Cardiac muscle cell (in vitro differentiated cells and primary cell): ENCODE data around the gene BCL2L2. TPM values are rescaled to one million over a fixed set of nuclear protein-coding genes. Genes with fewer than 3 reads are reported as not detected.

ENCODE experiments used
- DNase-seq, 2 donors: peaks; one replicate each; pipeline versions ENCODE4 v3.0.0 to v3.0.0-alpha.2; 2010 to 2017; ENCODE audit warnings: low read depth in 1 of 2, low spot score in 1 of 2
- H3K27ac ChIP-seq: fragments of 200-600 bp; sonication (generic); 2 replicates; pipeline ENCODE4 v1.5.1; 2016
- H3K27me3 ChIP-seq: fragments of 200-600 bp; sonication (generic); 2 replicates; pipeline ENCODE4 v1.6.0; 2016; ENCODE audit warnings: control low read depth
- H3K36me3 ChIP-seq: fragments of 200-600 bp; sonication (generic); 2 replicates; pipeline ENCODE4 v1.5.1; 2016; ENCODE audit warnings: control low read depth
- H3K4me1 ChIP-seq: fragments of 200-600 bp; sonication (generic); 2 replicates; pipeline ENCODE4 v1.8.1; 2017; ENCODE audit warnings: low read depth, mild to moderate bottlenecking, mixed run types
- H3K4me3 ChIP-seq: fragments of 200-600 bp; sonication (generic); 2 replicates; pipeline ENCODE4 v1.5.1; 2016; ENCODE audit warnings: mild to moderate bottlenecking
- H3K9me3 ChIP-seq: fragments of 200-600 bp; sonication (generic); 2 replicates; pipeline ENCODE4 v1.5.1; 2017; ENCODE audit warnings: low read depth, mild to moderate bottlenecking, control low read depth
- CTCF ChIP-seq: IDR thresholded peaks from 2 replicates; pipeline ENCODE4 v1.5.1; 2012; ENCODE audit warnings: low read depth, mild to moderate bottlenecking, low read length
- polyA plus RNA-seq: library from polyadenylated mRNA; unstranded; fragments of >200 nt; fragmentation: Nextera tagmentation; extraction: Ambion mirVana; gene quantifications from 2 replicates; pipeline ENCODE4 v1.2.1, GENCODE V29; 2016
- total RNA-seq: library from RNA; depleted of rRNA; stranded (reverse); fragments of >200 nt; gene quantifications from 2 replicates; pipeline ENCODE4 v1.2.3, GENCODE V29; 2016

Gene BCL2L2
- total and polyA plus RNA-seq, 2 experiments from 2014 or later, result 5.8 to 28.6 TPM

- H3K27me3 ChIP-seq, result no peaks in the 10 kb centered on the region
- peaks cover 11% of the 10 kb centered on the region for H3K4me1 ChIP-seq
- no peak for TF ChIP-seq CTCF
- H3K4me3 ChIP-seq, result no peak overlapping the region
- no peaks in the 10 kb centered on the region for H3K9me3 ChIP-seq
- DNase-seq, result no peak
- H3K27ac ChIP-seq, result no peak overlapping the region
- no peaks in the 10 kb centered on the region for H3K36me3 ChIP-seq
Observed at GRCh38 chr14:23359722-23360447, 53.3 kb downstream of the BCL2L2 start.

DNA sequence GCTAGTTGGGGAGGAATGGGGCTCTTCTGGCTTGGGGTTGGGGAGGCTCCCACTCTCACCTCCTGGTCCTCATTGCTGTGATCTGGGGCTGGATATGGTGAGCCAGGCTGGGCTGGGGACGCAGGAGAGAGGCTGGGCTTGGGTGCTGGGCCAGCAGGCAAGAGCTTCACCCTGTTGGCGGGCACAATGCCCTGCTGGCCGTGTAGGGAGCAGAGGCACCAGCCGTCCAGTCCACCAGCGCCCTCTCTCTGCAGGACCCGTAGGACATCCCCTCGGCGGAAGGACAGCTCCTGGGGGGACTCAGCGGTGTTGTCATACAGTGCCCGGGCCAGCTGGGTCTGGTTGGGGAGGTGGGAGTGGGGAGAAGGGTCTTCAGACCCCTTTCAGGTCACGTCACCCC lies 53.9 kb downstream of the BCL2L2 start:
- no peaks in the 10 kb centered on the region for H3K9me3 ChIP-seq
- TF ChIP-seq CTCF, result no peak
- peaks cover 15% of the 10 kb centered on the region for H3K4me1 ChIP-seq
- H3K27ac ChIP-seq, result no peak overlapping the region
- no peaks in the 10 kb centered on the region for H3K36me3 ChIP-seq
- no peaks in the 10 kb centered on the region for H3K27me3 ChIP-seq
- no peak overlapping the region for H3K4me3 ChIP-seq
- DNase-seq, result no peak

DNA sequence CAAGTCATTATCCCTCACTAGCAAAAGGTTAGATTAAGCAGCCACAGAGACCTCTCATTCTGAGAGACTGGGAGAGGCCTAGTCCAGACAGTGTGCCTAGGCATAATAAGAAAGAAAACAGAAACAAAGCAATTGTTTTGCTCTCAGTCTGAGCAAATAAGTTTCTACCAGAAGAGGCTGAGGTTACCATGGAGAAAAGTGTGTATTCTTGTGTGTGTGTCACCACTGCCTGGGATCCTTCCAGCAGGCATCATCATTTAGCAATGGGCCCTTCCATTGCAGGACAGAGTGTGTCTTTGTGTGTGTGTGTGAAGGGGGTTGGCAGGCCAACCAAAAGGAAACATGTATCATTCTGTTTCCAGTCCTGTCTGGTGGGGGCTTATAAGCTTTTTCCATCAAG lies 54.7 kb downstream of the BCL2L2 start:
- peaks cover 21% of the 10 kb centered on the region for H3K4me1 ChIP-seq
- H3K4me3 ChIP-seq, result no peak overlapping the region
- H3K27me3 ChIP-seq, result no peaks in the 10 kb centered on the region
- no peaks in the 10 kb centered on the region for H3K36me3 ChIP-seq
- no peak overlapping the region for H3K27ac ChIP-seq
- no peaks in the 10 kb centered on the region for H3K9me3 ChIP-seq
- no peak for TF ChIP-seq CTCF
- DNase-seq, result peak in 1 of 2 donors; percentile 56

Other genes starting within 250 kb of the BCL2L2 start
- gene CDH24, start 249.3 kb upstream of the BCL2L2 start, total RNA-seq, result 8.6 and 8.9 TPM in 2 replicates
- 4.4 and 13.4 TPM in 2 replicates for gene CDH24, start 249.3 kb upstream of the BCL2L2 start, polyA plus RNA-seq
- 95.1 and 151 TPM in 2 replicates for gene ACIN1, start 211.7 kb upstream of the BCL2L2 start, total RNA-seq
- gene ACIN1, start 211.7 kb upstream of the BCL2L2 start, polyA plus RNA-seq, result 41.0 and 45.5 TPM in 2 replicates
- gene C14orf119, start 211.3 kb upstream of the BCL2L2 start, total RNA-seq, result 22.2 and 57.0 TPM in 2 replicates
- 105 and 120 TPM in 2 replicates for gene C14orf119, start 211.3 kb upstream of the BCL2L2 start, polyA plus RNA-seq
- 0.15 TPM in 1 of 2 replicates, not detected in the other for gene CIROP, start 201.8 kb upstream of the BCL2L2 start, total RNA-seq
- gene CIROP, start 201.8 kb upstream of the BCL2L2 start, polyA plus RNA-seq, result not detected in 2 replicates
- gene CEBPE, start 187.6 kb upstream of the BCL2L2 start, total RNA-seq, result not detected in 2 replicates
- not detected in 2 replicates for gene CEBPE, start 187.6 kb upstream of the BCL2L2 start, polyA plus RNA-seq
- 9.2 and 14.1 TPM in 2 replicates for gene SLC7A8, start 123.2 kb upstream of the BCL2L2 start, total RNA-seq
- 12.6 and 14.0 TPM in 2 replicates for gene SLC7A8, start 123.2 kb upstream of the BCL2L2 start, polyA plus RNA-seq
- gene RNF212B, start 68.9 kb upstream of the BCL2L2 start, total RNA-seq, result not detected in 2 replicates
- gene RNF212B, start 68.9 kb upstream of the BCL2L2 start, polyA plus RNA-seq, result 0.72 TPM in 1 of 2 replicates, not detected in the other
- 12.3 and 13.6 TPM in 2 replicates for gene HOMEZ, start 20.7 kb upstream of the BCL2L2 start, total RNA-seq
- 20.8 and 26.5 TPM in 2 replicates for gene HOMEZ, start 20.7 kb upstream of the BCL2L2 start, polyA plus RNA-seq
- gene PPP1R3E, start 4.0 kb upstream of the BCL2L2 start, total RNA-seq, result 15.5 and 16.9 TPM in 2 replicates
- gene PPP1R3E, start 4.0 kb upstream of the BCL2L2 start, polyA plus RNA-seq, result 14.2 and 17.9 TPM in 2 replicates
- 184 and 194 TPM in 2 replicates for gene PABPN1, start 14.6 kb downstream of the BCL2L2 start, total RNA-seq
- gene PABPN1, start 14.6 kb downstream of the BCL2L2 start, polyA plus RNA-seq, result 502 and 534 TPM in 2 replicates
- 66.6 and 74.0 TPM in 2 replicates for gene SLC22A17, start 46.1 kb downstream of the BCL2L2 start, total RNA-seq
- 43.8 and 55.1 TPM in 2 replicates for gene SLC22A17, start 46.1 kb downstream of the BCL2L2 start, polyA plus RNA-seq
- 20.5 and 36.6 TPM in 2 replicates for gene EFS, start 58.3 kb downstream of the BCL2L2 start, total RNA-seq
- 16.7 and 22.2 TPM in 2 replicates for gene EFS, start 58.3 kb downstream of the BCL2L2 start, polyA plus RNA-seq
- gene IL25, start 66.0 kb downstream of the BCL2L2 start, total RNA-seq, result not detected in 2 replicates
- gene IL25, start 66.0 kb downstream of the BCL2L2 start, polyA plus RNA-seq, result 3.2 and 7.9 TPM in 2 replicates
- 0.21 and 0.49 TPM in 2 replicates for gene CMTM5, start 70.2 kb downstream of the BCL2L2 start, total RNA-seq
- gene CMTM5, start 70.2 kb downstream of the BCL2L2 start, polyA plus RNA-seq, result 25.2 and 31.4 TPM in 2 replicates
- 4,520 and 8,484 TPM in 2 replicates for gene MYH6, start 101.4 kb downstream of the BCL2L2 start, total RNA-seq
- 2,795 and 4,145 TPM in 2 replicates for gene MYH6, start 101.4 kb downstream of the BCL2L2 start, polyA plus RNA-seq
- gene MYH7, start 128.8 kb downstream of the BCL2L2 start, total RNA-seq, result 82.8 and 134 TPM in 2 replicates
- gene MYH7, start 128.8 kb downstream of the BCL2L2 start, polyA plus RNA-seq, result 66.2 and 117 TPM in 2 replicates
- 35.6 and 43.3 TPM in 2 replicates for gene NGDN, start 162.9 kb downstream of the BCL2L2 start, total RNA-seq
- gene NGDN, start 162.9 kb downstream of the BCL2L2 start, polyA plus RNA-seq, result 66.9 and 80.3 TPM in 2 replicates
- gene ZFHX2, start 244.9 kb downstream of the BCL2L2 start, total RNA-seq, result 3.9 and 4.2 TPM in 2 replicates
- gene ZFHX2, start 244.9 kb downstream of the BCL2L2 start, polyA plus RNA-seq, result 5.6 TPM in 2 replicates
- 47.6 and 58.6 TPM in 2 replicates for gene THTPA, start 249.4 kb downstream of the BCL2L2 start, total RNA-seq
- 31.3 and 45.2 TPM in 2 replicates for gene THTPA, start 249.4 kb downstream of the BCL2L2 start, polyA plus RNA-seq